ENCODE results near the gene AP3D1.

Gene AP3D1

GRCh38 chr19:2080336-2080988, 70.9 kb downstream of the AP3D1 start:
- H3K4me3 ChIP-seq (ENCODE audit: low read depth, low read length) = no peak overlapping the region
- DNase-seq = no peak
- peaks cover 6% of the 10 kb centered on the region; the same call in 1 of the 2 replicates for H3K36me3 ChIP-seq
- H3K9me3 ChIP-seq = no peaks in the 10 kb centered on the region
- TF ChIP-seq CTCF (IDR thresholded peaks at IDR 0.05; ENCODE audit: low read depth, low read length) = no peak
- no peaks in the 10 kb centered on the region for H3K4me1 ChIP-seq
- H3K27me3 ChIP-seq = no peaks in the 10 kb centered on the region

GRCh38 chr19:2079865-2080301, 71.5 kb downstream of the AP3D1 start:
- TF ChIP-seq CTCF (IDR thresholded peaks at IDR 0.05; ENCODE audit: low read depth, low read length) = no peak
- H3K4me3 ChIP-seq (ENCODE audit: low read depth, low read length) = no peak overlapping the region
- no peaks in the 10 kb centered on the region for H3K27me3 ChIP-seq
- no peaks in the 10 kb centered on the region for H3K4me1 ChIP-seq
- H3K36me3 ChIP-seq = peaks cover 7% of the 10 kb centered on the region; the same call in 1 of the 2 replicates
- H3K9me3 ChIP-seq = no peaks in the 10 kb centered on the region
- no peak for DNase-seq

GRCh38 chr19:2079076-2079864, 72.1 kb downstream of the AP3D1 start:
- Histone ChIP-seq H3K9me3 (no peaks in the 10 kb centered on the region), H3K4me1 (no peaks in the 10 kb centered on the region), H3K27me3 (no peaks in the 10 kb centered on the region), H3K36me3 (peaks cover 7% of the 10 kb centered on the region; the same call in 1 of the 2 replicates), H3K4me3 (ENCODE audit: low read depth, low read length) (no peak overlapping the region)
- no peak for TF ChIP-seq CTCF (IDR thresholded peaks at IDR 0.05; ENCODE audit: low read depth, low read length)
- no peak for DNase-seq

GRCh38 chr19:2077833-2078619, 73.3 kb downstream of the AP3D1 start:
- no peaks in the 10 kb centered on the region for H3K9me3 ChIP-seq
- H3K4me1 ChIP-seq = no peaks in the 10 kb centered on the region
- H3K4me3 ChIP-seq (ENCODE audit: low read depth, low read length) = no peak overlapping the region
- peaks cover 7% of the 10 kb centered on the region; the same call in 1 of the 2 replicates for H3K36me3 ChIP-seq
- no peak for TF ChIP-seq CTCF (IDR thresholded peaks at IDR 0.05; ENCODE audit: low read depth, low read length)
- H3K27me3 ChIP-seq = no peaks in the 10 kb centered on the region
- DNase-seq = no peak

- Histone ChIP-seq H3K27me3 (no peaks in the 10 kb centered on the region), H3K4me1 (no peaks in the 10 kb centered on the region), H3K4me3 (ENCODE audit: low read depth, low read length) (no peak overlapping the region), H3K9me3 (no peaks in the 10 kb centered on the region), H3K36me3 (peaks cover 7% of the 10 kb centered on the region; the same call in 1 of the 2 replicates)
- no peak for DNase-seq
- TF ChIP-seq CTCF (IDR thresholded peaks at IDR 0.05; ENCODE audit: low read depth, low read length) = no peak
These were observed 74.0 kb downstream of the AP3D1 start for GRCh38 chr19:2077398-2077797.

Measured in BE2C (cell line).